Measurements from ENCODE around the gene TANK.

- TF ChIP-seq GATA2 (IDR thresholded peaks at IDR 0.05; ENCODE audit: low read depth, low read length) (no peak), GATA3 (IDR thresholded peaks at IDR 0.05; ENCODE audit: low read depth, low read length) (no peak)
Observed at GRCh38 chr2:161161074-161161706, 962 bp downstream of the TANK start.

Data from SH-SY5Y (cell line).